Sigmoid colon (tissue), 7 donors: ENCODE data around the gene TXNDC11. TPM values are rescaled to one million over a fixed set of nuclear protein-coding genes. Genes with fewer than 3 reads are reported as not detected.

ENCODE experiments used
- DNase-seq: peaks from one replicate; pipeline ENCODE4 v3.0.0-alpha.2; 2019
- H3K27ac ChIP-seq, 4 donors: fragments of 200-600 bp; sonication (generic); one replicate each; pipeline ENCODE4 v1.5.1; 2016 to 2019; ENCODE audit warnings: mild to moderate bottlenecking in 1 of 4
- H3K27me3 ChIP-seq, 3 donors: fragments of 200-600 bp; sonication (generic); one replicate each; pipeline ENCODE4 v1.5.1; 2019; ENCODE audit warnings: mild to moderate bottlenecking in 1 of 3
- H3K36me3 ChIP-seq, 4 donors: fragments of 200-600 bp; sonication (generic); one replicate each; pipeline ENCODE4 v1.5.1; 2016 to 2019
- H3K4me1 ChIP-seq, 4 donors: fragments of 200-600 bp; sonication (generic); one replicate each; pipeline ENCODE4 v1.5.1; 2017 to 2019
- H3K4me3 ChIP-seq, 4 donors: fragments of 200-600 bp; sonication (generic); one replicate each; pipeline ENCODE4 v1.5.1; 2017 to 2019; ENCODE audit warnings: mild to moderate bottlenecking in 2 of 4, moderate library complexity in 1 of 4
- H3K9me3 ChIP-seq, 4 donors: fragments of 200-600 bp in 3 of 4; sonication (generic) in 3 of 4; one replicate each; pipeline versions ENCODE4 v1.5.1 to v1.6.1; 2013 to 2019
- EP300 ChIP-seq, 4 donors: sonication (generic); formaldehyde crosslinking; IDR thresholded peaks; one replicate each; pipeline ENCODE4 v1.6.1; 2017; ENCODE audit warnings: antibody characterized with exemption in 4 of 4
- POLR2A ChIP-seq, 2 donors: fragments of 450-650 bp; IDR thresholded peaks; one replicate each; pipeline ENCODE4 v1.6.1; 2016; ENCODE audit warnings: antibody characterized with exemption in 2 of 2, mild to moderate bottlenecking in 2 of 2, moderate library complexity in 2 of 2
- POLR2AphosphoS5 ChIP-seq, 4 donors: sonication (generic); formaldehyde crosslinking; IDR thresholded peaks; one replicate each; pipeline ENCODE4 v1.6.1; 2017; ENCODE audit warnings: antibody characterized with exemption in 4 of 4
- WGBS, 2 donors: extraction: QIAGEN DNeasy Blood & Tissue Kit; methylation state at CpG; one replicate each; pipeline ENCODE4 v1.1.7; 2013; 5-methylcytosine and 5-hydroxymethylcytosine counted together
- intact Hi-C: fragments of 100-400 bp; cut with DNase I; formaldehyde crosslinking; loops from one replicate; pipeline ENCODE4 v1.15.1; 2023
- polyA plus RNA-seq, 3 donors: library from polyadenylated mRNA; stranded (reverse); fragments of 200-250 nt; gene quantifications; one replicate each; pipeline ENCODE4 v1.2.3, GENCODE V29; 2013
- small RNA-seq, 3 donors: library from RNA; depleted of rRNA; stranded (forward); fragments of <200 nt; gene quantifications; one replicate each; pipeline ENCODE3, GENCODE V24; 2016
- total RNA-seq, 4 donors: library from RNA; depleted of rRNA; stranded (reverse); fragments of >200 nt; gene quantifications; one replicate each; pipeline ENCODE4 v1.1.0, GENCODE V29; 2016
- TF ChIP-seq, protein P1 (sequence below), 4 experiments: fragments of 450-650 bp in 3 of 4; fragments of 200-600 bp in 1 of 4; IDR thresholded peaks; one replicate each; pipeline ENCODE4 v1.5.1; 2016 to 2019; ENCODE audit warnings: antibody characterized with exemption in 4 of 4, mild to moderate bottlenecking in 3 of 4, moderate library complexity in 2 of 4
- donor health status: healthy with polysubstance abuse.
- donor health status: Bipolar disorder and iron deficiency.
- donor health status: healthy.

TXNDC11 gene
- total and polyA plus RNA-seq, 7 donors, result 25.3 to 54.0 (median 34.9) TPM

DNA sequence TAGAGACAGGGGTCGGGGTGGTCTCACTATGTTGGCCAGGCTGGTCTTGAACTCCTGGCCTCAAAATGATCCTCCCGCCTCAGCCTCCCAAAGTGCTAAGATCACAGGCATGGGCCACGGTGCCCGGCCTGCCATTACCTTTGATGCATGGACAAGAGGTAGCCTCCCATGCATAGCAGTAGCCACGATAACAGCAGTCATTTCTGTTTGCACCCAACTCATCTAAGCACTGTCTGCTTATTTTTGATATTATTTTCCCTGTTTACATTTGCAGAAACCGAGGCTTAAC, 111.9 kb downstream of the TXNDC11 start:
- Histone ChIP-seq H3K27ac (no peak overlapping the region), H3K4me3 (no peak overlapping the region), H3K9me3 (no peaks in the 10 kb centered on the region), H3K36me3 (no peaks in the 10 kb centered on the region), H3K27me3 (no peaks in the 10 kb centered on the region), H3K4me1 (peaks cover 0 to 31% (median 18%) of the 10 kb centered on the region in 4 donors)
- TF ChIP-seq EP300 (IDR thresholded peaks at IDR 0.05) (no peak), POLR2AphosphoS5 (IDR thresholded peaks at IDR 0.05) (no peak), POLR2A (IDR thresholded peaks at IDR 0.05) (no peak)
- TF ChIP-seq, protein P1, sequence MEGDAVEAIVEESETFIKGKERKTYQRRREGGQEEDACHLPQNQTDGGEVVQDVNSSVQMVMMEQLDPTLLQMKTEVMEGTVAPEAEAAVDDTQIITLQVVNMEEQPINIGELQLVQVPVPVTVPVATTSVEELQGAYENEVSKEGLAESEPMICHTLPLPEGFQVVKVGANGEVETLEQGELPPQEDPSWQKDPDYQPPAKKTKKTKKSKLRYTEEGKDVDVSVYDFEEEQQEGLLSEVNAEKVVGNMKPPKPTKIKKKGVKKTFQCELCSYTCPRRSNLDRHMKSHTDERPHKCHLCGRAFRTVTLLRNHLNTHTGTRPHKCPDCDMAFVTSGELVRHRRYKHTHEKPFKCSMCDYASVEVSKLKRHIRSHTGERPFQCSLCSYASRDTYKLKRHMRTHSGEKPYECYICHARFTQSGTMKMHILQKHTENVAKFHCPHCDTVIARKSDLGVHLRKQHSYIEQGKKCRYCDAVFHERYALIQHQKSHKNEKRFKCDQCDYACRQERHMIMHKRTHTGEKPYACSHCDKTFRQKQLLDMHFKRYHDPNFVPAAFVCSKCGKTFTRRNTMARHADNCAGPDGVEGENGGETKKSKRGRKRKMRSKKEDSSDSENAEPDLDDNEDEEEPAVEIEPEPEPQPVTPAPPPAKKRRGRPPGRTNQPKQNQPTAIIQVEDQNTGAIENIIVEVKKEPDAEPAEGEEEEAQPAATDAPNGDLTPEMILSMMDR (IDR thresholded peaks at IDR 0.05), result no peak
- 87 to 89% methylated on average over 6 of the region's 6 CpGs for WGBS, 2 donors
- DNase-seq, result no peak
- intact Hi-C loops, result loop anchor here (10.0 kb wide), 1 partner anchor 76 kb away; no protein-coding TSS in a partner anchor

DNA sequence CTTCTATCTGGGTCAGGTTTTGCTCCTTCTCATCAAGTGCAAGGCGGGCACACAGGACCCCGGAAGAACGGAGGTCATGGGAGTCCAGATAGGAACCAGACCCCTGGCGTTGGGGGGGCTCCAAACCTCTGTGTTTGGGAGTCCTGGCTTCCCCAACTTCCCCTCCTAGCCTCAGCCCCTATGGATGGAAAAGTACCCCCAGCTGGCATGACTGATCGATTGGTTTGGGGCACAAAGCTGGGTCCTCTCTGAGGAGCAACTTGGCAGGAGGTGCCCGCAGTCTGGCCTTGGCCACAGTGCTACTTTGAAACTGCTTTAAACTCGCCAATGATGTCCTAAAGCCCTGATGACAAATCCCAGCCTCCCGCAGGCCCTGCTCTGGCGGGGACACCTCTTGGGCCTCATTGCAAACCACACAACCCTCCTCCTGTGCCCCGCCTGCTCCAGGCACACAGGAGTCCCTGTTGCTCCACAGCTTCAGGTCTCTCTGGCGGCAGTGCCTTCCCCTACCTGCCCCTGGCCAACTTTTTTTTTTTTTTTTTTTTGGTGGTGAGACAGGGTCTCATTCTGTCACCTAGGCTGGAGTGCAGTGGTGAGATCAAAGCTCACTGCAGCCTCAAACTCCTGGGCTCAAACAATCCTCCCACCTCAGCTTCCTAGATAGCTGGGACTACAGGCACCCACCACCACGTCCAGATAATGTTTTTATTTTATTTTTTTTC, 112.5 kb downstream of the TXNDC11 start:
- H3K27me3 ChIP-seq, result no peaks in the 10 kb centered on the region
- DNase-seq, result no peak
- H3K9me3 ChIP-seq, result no peaks in the 10 kb centered on the region
- no peaks in the 10 kb centered on the region for H3K36me3 ChIP-seq
- WGBS, 2 donors, result 80 to 84% methylated on average over 12 of the region's 12 CpGs
- peak overlapping the region; percentile 57 to 65 (median 60) for H3K27ac ChIP-seq
- TF ChIP-seq, protein P1 (IDR thresholded peaks at IDR 0.05), result no peak
- TF ChIP-seq POLR2AphosphoS5 (IDR thresholded peaks at IDR 0.05) (no peak), EP300 (IDR thresholded peaks at IDR 0.05) (no peak), POLR2A (IDR thresholded peaks at IDR 0.05) (no peak)
- intact Hi-C loops, result loop anchor here (10.0 kb wide), 1 partner anchor 75 kb away; no protein-coding TSS in a partner anchor
- H3K4me1 ChIP-seq, result peaks cover 0 to 31% (median 18%) of the 10 kb centered on the region in 4 donors
- no peak overlapping the region for H3K4me3 ChIP-seq

Small RNAs within 50 kb of the gene (small RNA-seq; reads per million reads assigned to genes)
- gene RF00017, result 0 reads per million in 3 donors

Other genes starting within 250 kb of the TXNDC11 start
- gene LITAF, start 155.9 kb downstream of the TXNDC11 start, total RNA-seq, result 10 to 100 TPM; 20.6 to 55.1 (median 39.9) TPM
- 100 to 1,000 TPM; 176 to 307 (median 195) TPM for gene LITAF, start 155.9 kb downstream of the TXNDC11 start, polyA plus RNA-seq
- gene SNN, start 74.4 kb downstream of the TXNDC11 start, total RNA-seq, result 10 to 100 TPM; 10.8 to 15.3 (median 13.5) TPM
- gene SNN, start 74.4 kb downstream of the TXNDC11 start, polyA plus RNA-seq, result 10 to 100 TPM in 1 of 3 donors, 1 to 10 TPM in 2; 5.1 to 14.4 (median 6.0) TPM
- 10 to 100 TPM; 45.5 to 62.5 (median 55.7) TPM for gene ZC3H7A, start 54.4 kb upstream of the TXNDC11 start, total RNA-seq
- 10 to 100 TPM; 19.9 to 23.5 (median 22.8) TPM for gene ZC3H7A, start 54.4 kb upstream of the TXNDC11 start, polyA plus RNA-seq
- 100 to 1,000 TPM; 134 to 177 (median 148) TPM for gene RSL1D1, start 108.7 kb upstream of the TXNDC11 start, total RNA-seq
- gene RSL1D1, start 108.7 kb upstream of the TXNDC11 start, polyA plus RNA-seq, result 10 to 100 TPM; 36.5 to 85.5 (median 78.7) TPM
- gene GSPT1, start 173.1 kb upstream of the TXNDC11 start, total RNA-seq, result 10 to 100 TPM; 51.8 to 73.5 (median 52.3) TPM
- 10 to 100 TPM; 43.8 to 55.3 (median 51.1) TPM for gene GSPT1, start 173.1 kb upstream of the TXNDC11 start, polyA plus RNA-seq
- 10 to 100 TPM in 1 of 4 donors, 1 to 10 TPM in 3; 1.6 to 36.8 (median 2.9) TPM for gene NPIPB2, start 199.2 kb upstream of the TXNDC11 start, total RNA-seq
- 1 to 10 TPM; 2.3 to 9.6 (median 3.0) TPM for gene NPIPB2, start 199.2 kb upstream of the TXNDC11 start, polyA plus RNA-seq
- not detected for gene TNFRSF17, start 222.4 kb upstream of the TXNDC11 start, total RNA-seq
- 1 to 10 TPM; 1.8 to 3.8 (median 1.8) TPM for gene TNFRSF17, start 222.4 kb upstream of the TXNDC11 start, polyA plus RNA-seq
- gene SNX29, start 233.9 kb upstream of the TXNDC11 start, total RNA-seq, result 10 to 100 TPM; 16.8 to 38.2 (median 17.5) TPM
- 10 to 100 TPM in 1 of 3 donors, 1 to 10 TPM in 2; 1.6 to 10.3 (median 2.4) TPM for gene SNX29, start 233.9 kb upstream of the TXNDC11 start, polyA plus RNA-seq